Mononuclear cell (primary cell): ENCODE data around the gene XAB2. TPM values are rescaled to one million over a fixed set of nuclear protein-coding genes. Genes with fewer than 3 reads are reported as not detected.
"Not testable (repeated sequence)": the region's sequence is repeated elsewhere in the genome, so short reads cannot be mapped to it uniquely, and the experiment has no call there.

Experiments
- H3K27me3 ChIP-seq: 2 replicates; pipeline ENCODE4 v1.6.0; 2011; ENCODE audit warnings: low read length, control low read depth; ENCODE audit not compliant: insufficient read depth
- H3K4me1 ChIP-seq: 2 replicates; pipeline ENCODE4 v1.5.1; 2011; ENCODE audit warnings: mild to moderate bottlenecking, low read length, control low read depth; ENCODE audit not compliant: insufficient read depth
- H3K4me3 ChIP-seq: 2 replicates; pipeline ENCODE4 v1.5.1; 2011; ENCODE audit warnings: mild to moderate bottlenecking, low read length, moderate library complexity
- H3K9me3 ChIP-seq: 2 replicates; pipeline ENCODE4 v1.5.1; 2011; ENCODE audit warnings: low read depth, mild to moderate bottlenecking, control low read depth, low read length
- total RNA-seq: library from RNA; depleted of rRNA; stranded (reverse); fragments of >200 nt; gene quantifications from one replicate; pipeline ENCODE4 v1.2.3, GENCODE V29; 2012

The XAB2 gene
- total RNA-seq, 1 donor: 53.2 TPM

DNA sequence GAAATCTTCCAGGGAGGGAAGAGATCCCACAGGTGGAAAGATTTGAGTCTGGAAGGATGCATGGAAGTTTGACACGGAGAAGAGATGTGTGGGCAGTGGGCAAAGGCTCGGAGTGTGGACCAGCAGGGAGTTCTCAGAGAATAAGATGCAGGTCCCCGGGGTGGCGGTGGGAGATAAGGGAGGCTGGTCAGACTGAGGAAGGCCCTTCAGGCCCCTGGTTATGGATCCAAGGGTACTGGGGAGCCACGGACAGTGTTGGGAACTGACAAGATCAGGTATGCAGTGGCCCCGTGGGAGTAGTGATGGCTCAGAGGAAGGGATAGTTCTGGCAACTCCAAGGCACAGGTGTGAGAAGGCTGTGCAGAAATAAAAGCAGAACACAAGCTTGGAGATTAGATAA, 31.2 kb downstream of the XAB2 start:
- H3K27me3 ChIP-seq: peaks cover 35% of the 10 kb centered on the region
- peaks cover 8% of the 10 kb centered on the region for H3K4me1 ChIP-seq
- H3K4me3 ChIP-seq: no peak overlapping the region
- H3K9me3 ChIP-seq: no peaks in the 10 kb centered on the region

GRCh38 chr19:7597689-7598088, 31.7 kb downstream of the XAB2 start:
- Histone ChIP-seq H3K4me1 (peaks cover 8% of the 10 kb centered on the region), H3K9me3 (no peaks in the 10 kb centered on the region), H3K4me3 (no peak overlapping the region), H3K27me3 (peaks cover 35% of the 10 kb centered on the region)

DNA sequence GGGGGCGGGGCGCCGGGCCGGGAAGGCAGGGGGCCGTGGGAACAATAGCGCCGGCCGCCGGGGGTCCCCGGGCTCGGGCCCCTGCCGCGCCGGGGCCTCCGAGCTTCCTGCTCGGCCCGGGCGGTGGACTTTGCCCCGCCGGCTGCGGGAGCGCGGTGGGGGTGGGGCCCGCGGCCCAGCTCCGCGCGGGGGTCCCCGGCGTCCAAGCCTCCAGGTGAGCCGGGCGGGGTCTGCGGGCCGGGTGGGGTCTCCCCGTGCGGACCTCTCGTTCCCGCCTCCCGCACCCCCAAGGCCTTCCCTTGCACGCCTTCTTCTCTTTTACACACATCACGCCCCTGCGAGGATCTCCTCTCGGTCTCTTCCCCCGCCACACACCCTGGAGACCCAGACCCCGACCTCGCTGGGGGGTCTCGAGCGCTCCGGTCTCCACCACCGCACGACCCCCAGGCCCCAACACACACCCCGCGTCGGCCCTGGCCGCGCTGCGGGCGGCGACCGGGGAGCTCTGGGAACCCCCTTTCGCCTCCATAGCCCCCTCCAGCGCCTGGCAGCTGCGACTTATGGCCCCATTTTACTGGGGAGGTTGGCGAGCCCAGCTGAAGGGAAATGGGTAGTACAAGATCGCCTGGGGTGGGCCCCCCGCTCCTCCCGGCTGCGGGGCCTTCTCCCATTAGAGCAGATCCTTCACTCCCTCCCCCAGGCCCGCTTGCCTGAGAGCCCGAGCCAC, 33.0 kb downstream of the XAB2 start:
- Histone ChIP-seq H3K4me3 (no peak overlapping the region), H3K27me3 (peaks cover 35% of the 10 kb centered on the region), H3K4me1 (peaks cover 8% of the 10 kb centered on the region), H3K9me3 (no peaks in the 10 kb centered on the region)

GRCh38 chr19:7595466-7596133, 33.7 kb downstream of the XAB2 start, which contains the start of gene CAMSAP3:
CAMSAP3 (plus strand) TSS chr19:7595863; CDS start chr19:7596003, 140 bp downstream.
- Histone ChIP-seq H3K27me3 (peaks cover 35% of the 10 kb centered on the region), H3K4me1 (peaks cover 8% of the 10 kb centered on the region), H3K9me3 (no peaks in the 10 kb centered on the region), H3K4me3 (no peak within 1 kb of the TSS)

DNA sequence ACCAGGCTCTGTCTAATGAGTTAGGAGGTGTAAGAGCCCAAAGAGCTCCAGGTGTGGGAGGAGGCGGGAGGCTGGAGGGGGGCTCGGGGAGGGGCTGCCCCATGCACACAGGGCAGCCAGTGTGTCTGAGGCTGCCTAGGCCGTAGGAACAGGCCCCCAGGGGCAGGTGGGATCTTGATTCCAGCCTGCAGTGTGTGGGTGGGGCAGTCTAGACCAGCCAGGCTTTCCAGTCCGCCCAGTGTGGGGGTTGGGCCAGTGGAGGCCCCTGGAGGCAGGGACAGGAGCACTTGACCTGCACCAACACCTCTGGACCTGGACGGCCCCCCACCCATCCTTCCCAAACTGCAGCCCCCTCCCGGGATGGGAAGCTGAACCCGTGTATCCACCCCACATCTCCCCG, 39.1 kb downstream of the XAB2 start:
- Histone ChIP-seq H3K4me3 (no peak overlapping the region), H3K4me1 (no peaks in the 10 kb centered on the region), H3K27me3 (peaks cover 14% of the 10 kb centered on the region), H3K9me3 (no peaks in the 10 kb centered on the region)

DNA sequence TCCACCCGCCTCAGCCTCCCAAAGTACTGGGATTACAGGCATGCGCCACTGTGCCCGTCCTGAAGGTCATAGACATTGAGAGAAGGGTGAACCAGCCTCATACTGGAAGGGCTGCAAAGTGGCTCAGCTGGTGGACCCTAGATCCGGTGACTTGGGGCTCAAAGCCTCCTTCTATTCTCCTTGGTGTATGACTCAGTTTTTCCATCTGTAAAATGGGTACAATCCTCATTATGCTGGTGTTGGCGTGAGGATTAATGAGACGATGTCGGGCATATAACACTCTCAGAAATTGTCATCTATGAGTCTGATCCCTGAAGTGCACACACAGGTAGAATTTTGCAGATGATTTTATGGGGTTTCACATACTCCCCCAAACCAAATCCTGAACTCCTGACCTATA, 39.5 kb downstream of the XAB2 start:
- Histone ChIP-seq H3K27me3 (peaks cover 10% of the 10 kb centered on the region), H3K4me3 (no peak overlapping the region), H3K4me1 (no peaks in the 10 kb centered on the region), H3K9me3 (no peaks in the 10 kb centered on the region)

DNA sequence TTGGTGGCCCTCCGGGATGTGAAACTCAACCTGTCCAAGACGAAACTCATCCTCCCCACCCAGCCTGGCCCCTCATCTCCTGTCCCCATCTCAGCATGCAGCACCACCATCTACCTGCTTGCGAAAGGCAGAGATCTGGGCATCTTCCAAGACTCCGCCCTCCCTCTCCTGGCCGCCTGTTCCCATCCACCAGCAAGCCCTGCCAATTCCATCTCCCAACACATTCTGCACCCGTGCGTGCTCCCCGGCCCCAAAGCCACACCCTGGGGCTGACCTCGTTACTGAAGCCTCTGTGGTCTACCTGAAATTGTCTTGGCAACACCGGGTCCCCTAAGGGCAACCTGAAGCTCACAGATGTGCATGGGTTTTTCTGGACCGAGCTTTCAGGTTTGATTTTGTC, 46.9 kb downstream of the XAB2 start:
- H3K9me3 ChIP-seq: no peaks in the 10 kb centered on the region
- H3K27me3 ChIP-seq: no peaks in the 10 kb centered on the region
- H3K4me3 ChIP-seq: no peak overlapping the region
- H3K4me1 ChIP-seq: no peaks in the 10 kb centered on the region

DNA sequence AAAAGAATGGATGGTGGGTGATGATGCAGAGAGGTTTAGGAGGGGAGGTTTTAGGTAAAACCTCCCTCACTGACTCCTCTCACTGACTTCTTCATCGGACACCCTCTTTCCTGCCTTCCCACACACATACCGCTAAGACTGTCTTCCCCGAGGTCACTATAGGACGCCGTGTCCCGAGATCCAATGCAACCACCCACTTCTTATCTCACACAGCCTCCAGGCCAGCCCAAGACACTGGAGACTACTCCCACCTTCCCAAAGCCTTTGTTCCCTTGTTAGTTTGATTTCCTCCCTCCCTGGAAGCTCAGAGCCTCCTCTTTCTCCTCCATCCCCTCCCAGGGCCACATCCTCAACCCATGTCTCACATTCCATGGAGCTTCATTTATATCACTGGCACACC, 50.2 kb downstream of the XAB2 start:
- H3K27me3 ChIP-seq: no peaks in the 10 kb centered on the region
- no peak overlapping the region for H3K4me3 ChIP-seq
- no peaks in the 10 kb centered on the region for H3K9me3 ChIP-seq
- H3K4me1 ChIP-seq: no peaks in the 10 kb centered on the region

DNA sequence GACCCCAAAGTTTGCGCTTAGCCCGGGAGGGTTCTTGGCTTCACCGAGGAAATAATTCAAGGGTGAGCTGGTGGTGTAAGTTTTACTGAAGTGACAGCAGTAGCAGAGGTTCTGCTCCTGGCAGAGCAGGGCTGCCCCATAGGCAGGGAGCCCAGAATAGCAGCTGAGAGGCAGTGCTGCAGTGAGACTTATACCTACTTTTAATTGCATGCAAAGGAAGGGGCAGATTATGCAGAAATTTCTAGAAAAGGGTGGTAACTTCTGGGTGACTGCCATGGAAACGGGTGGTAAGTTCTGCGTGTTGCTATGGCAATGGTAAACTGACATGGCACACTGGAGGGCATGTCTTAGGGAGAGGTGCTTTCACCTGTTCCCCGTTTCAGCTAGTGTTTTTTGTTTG, 51.2 kb downstream of the XAB2 start:
- no peak overlapping the region for H3K4me3 ChIP-seq
- no peaks in the 10 kb centered on the region for H3K27me3 ChIP-seq
- H3K9me3 ChIP-seq: no peaks in the 10 kb centered on the region
- no peaks in the 10 kb centered on the region for H3K4me1 ChIP-seq

DNA sequence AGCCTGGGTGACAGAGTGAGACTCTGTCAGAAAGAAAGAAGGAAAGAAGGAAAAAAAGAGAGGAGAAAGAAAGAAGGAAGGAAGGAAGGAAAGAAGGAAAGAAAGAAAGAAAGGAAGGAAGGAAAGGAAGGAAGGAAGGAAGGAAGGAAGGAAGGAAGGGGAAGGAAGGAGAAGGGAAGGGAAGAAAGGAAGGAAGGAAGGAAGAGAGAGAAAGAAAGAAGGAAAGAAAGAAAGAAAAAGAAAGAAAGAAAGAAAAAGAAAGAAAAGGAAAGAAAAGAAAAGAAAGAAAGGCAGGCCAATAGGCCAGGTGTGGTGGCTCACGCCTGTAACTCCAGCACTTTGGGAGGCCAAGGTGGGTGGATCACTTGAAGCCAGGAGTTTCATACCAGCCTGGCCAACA, 51.9 kb downstream of the XAB2 start:
- not testable (repeated sequence) for H3K27me3 ChIP-seq, H3K4me3 ChIP-seq, H3K4me1 ChIP-seq, H3K9me3 ChIP-seq

GRCh38 chr19:7575434-7576040, 53.8 kb downstream of the XAB2 start:
- H3K4me3 ChIP-seq: no peak overlapping the region
- H3K27me3 ChIP-seq: no peaks in the 10 kb centered on the region
- no peaks in the 10 kb centered on the region for H3K4me1 ChIP-seq
- H3K9me3 ChIP-seq: no peaks in the 10 kb centered on the region

GRCh38 chr19:7570761-7571160, 58.6 kb downstream of the XAB2 start:
- Histone ChIP-seq H3K4me3 (no peak overlapping the region), H3K27me3 (no peaks in the 10 kb centered on the region), H3K9me3 (no peaks in the 10 kb centered on the region), H3K4me1 (no peaks in the 10 kb centered on the region)

Other genes with a start within 250 kb of the XAB2 start
- gene PEX11G, start 140.5 kb downstream of the XAB2 start, total RNA-seq: 0.21 TPM
- 4.0 TPM for gene ZNF358, start 113.4 kb downstream of the XAB2 start, total RNA-seq
- 7.9 TPM for gene MCOLN1, start 106.9 kb downstream of the XAB2 start, total RNA-seq
- gene PNPLA6, start 93.8 kb downstream of the XAB2 start, total RNA-seq: 54.3 TPM
- gene CAMSAP3, start 33.7 kb downstream of the XAB2 start, total RNA-seq: 0.10 TPM
- 14.3 TPM for gene PET100, start 248 bp upstream of the XAB2 start, total RNA-seq
- 0.63 TPM for gene PCP2, start 4.2 kb upstream of the XAB2 start, total RNA-seq
- 89.7 TPM for gene STXBP2, start 7.6 kb upstream of the XAB2 start, total RNA-seq
- gene RETN, start 39.5 kb upstream of the XAB2 start, total RNA-seq: 47.2 TPM
- 1.8 TPM for gene MCEMP1, start 47.5 kb upstream of the XAB2 start, total RNA-seq
- gene TRAPPC5, start 51.3 kb upstream of the XAB2 start, total RNA-seq: 25.5 TPM
- gene FCER2, start 72.6 kb upstream of the XAB2 start, total RNA-seq: 25.4 TPM
- gene CLEC4G, start 102.6 kb upstream of the XAB2 start, total RNA-seq: 0.63 TPM
- 0.21 TPM for gene CD209, start 118.0 kb upstream of the XAB2 start, total RNA-seq
- not detected for gene CLEC4M, start 133.7 kb upstream of the XAB2 start, total RNA-seq
- gene EVI5L, start 200.7 kb upstream of the XAB2 start, total RNA-seq: 17.2 TPM
- 0.10 TPM for gene PRR36, start 244.8 kb upstream of the XAB2 start, total RNA-seq